Esophagus (tissue), 2 donors: ENCODE data around the gene NGDN. TPM values are rescaled to one million over a fixed set of nuclear protein-coding genes. Genes with fewer than 3 reads are reported as not detected.

ENCODE experiments used
- H3K27ac ChIP-seq, 2 donors: one replicate each; pipeline ENCODE4 v1.5.1; 2013; ENCODE audit warnings: low read depth in 2 of 2, mild to moderate bottlenecking in 2 of 2, inconsistent platforms in 1 of 2, low read length in 1 of 2, moderate library complexity in 1 of 2
- H3K27me3 ChIP-seq, 2 donors: one replicate each; pipeline ENCODE4 v1.6.1; 2013; ENCODE audit warnings: low read length in 2 of 2, control low read depth in 1 of 2, mild to moderate bottlenecking in 1 of 2; ENCODE audit not compliant: insufficient read depth in 2 of 2, control insufficient read depth in 1 of 2
- H3K36me3 ChIP-seq, 2 donors: one replicate each; pipeline ENCODE4 v1.6.1; 2013; ENCODE audit warnings: low read length in 1 of 2; ENCODE audit not compliant: control insufficient read depth in 2 of 2, insufficient read depth in 2 of 2
- H3K4me1 ChIP-seq, 2 donors: one replicate each; pipeline ENCODE4 v1.6.1; 2013; ENCODE audit warnings: low read length in 1 of 2; ENCODE audit not compliant: control insufficient read depth in 2 of 2, insufficient read depth in 2 of 2
- H3K4me3 ChIP-seq, 2 donors: one replicate each; pipeline ENCODE4 v1.5.1; 2013; ENCODE audit warnings: low read length in 2 of 2, mild to moderate bottlenecking in 2 of 2, low read depth in 1 of 2, moderate library complexity in 1 of 2
- H3K9me3 ChIP-seq, 2 donors: one replicate each; pipeline ENCODE4 v1.6.1; 2013; ENCODE audit warnings: mild to moderate bottlenecking in 2 of 2, low read depth in 1 of 2, low read length in 1 of 2, moderate library complexity in 1 of 2; ENCODE audit not compliant: control insufficient read depth in 2 of 2, insufficient read depth in 1 of 2
- WGBS, 2 donors: extraction: QIAGEN DNeasy Blood & Tissue Kit; methylation state at CpG; one replicate each; pipeline ENCODE4 v1.1.7; 2013; 5-methylcytosine and 5-hydroxymethylcytosine counted together
- polyA plus RNA-seq, 2 donors: library from polyadenylated mRNA; stranded (reverse); fragments of 200-250 nt; gene quantifications; one replicate each; pipeline ENCODE4 v1.2.3, GENCODE V29; 2013
- donor health status: healthy with polysubstance abuse.
- donor health status: Bipolar disorder and iron deficiency.

The NGDN gene
- polyA plus RNA-seq, 2 donors: 20.7 to 38.3 TPM

DNA sequence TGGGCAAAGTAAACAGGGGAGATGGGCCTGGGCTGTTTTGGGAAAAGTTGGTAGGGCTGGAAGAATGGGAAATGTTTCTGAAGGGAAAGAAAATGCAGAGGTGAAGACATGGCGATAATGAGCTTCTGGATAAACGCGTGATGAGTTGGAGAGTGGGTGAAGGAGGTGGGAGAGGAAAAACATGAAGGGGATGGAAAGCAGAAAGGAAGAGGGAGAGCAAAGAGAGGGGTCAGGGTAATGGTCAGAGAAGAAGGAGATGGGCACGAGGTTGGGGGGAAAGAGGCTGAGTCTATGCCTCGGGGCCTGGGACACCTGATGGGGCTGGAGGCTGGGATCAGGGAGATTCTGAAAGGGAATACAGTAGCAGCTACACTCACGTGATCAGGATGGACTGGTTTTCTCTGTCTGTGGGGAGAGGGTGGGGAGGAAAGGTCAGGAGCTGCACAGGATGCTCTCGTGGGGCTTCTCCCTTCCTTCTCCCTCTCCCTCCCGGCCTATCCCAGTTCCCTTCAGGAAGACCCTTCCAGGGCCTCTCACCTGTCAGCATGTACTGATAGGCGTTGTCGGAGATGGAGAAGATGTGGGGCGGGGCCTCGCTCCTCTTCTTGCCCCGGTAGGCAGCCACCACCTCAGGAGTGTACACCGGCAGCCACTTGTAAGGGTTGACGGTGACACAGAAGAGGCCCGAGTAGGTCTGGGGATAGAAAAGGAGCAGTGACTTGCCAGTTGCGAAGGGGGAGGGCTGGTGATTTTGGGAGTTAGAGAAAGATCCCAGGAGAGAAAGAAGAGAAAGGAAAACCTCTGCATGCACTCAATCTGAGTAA lies 37.2 kb upstream of the NGDN start:
- no peaks in the 10 kb centered on the region for H3K27me3 ChIP-seq
- no peaks in the 10 kb centered on the region for H3K36me3 ChIP-seq
- no peak overlapping the region for H3K27ac ChIP-seq
- no peak overlapping the region for H3K4me3 ChIP-seq
- WGBS, 2 donors: 82 to 83% methylated on average over 17 of the region's 17 CpGs
- H3K4me1 ChIP-seq: no peaks in the 10 kb centered on the region
- H3K9me3 ChIP-seq: no peaks in the 10 kb centered on the region

- no peaks in the 10 kb centered on the region for H3K27me3 ChIP-seq
- no peak overlapping the region for H3K4me3 ChIP-seq
- no peaks in the 10 kb centered on the region for H3K36me3 ChIP-seq
- no peaks in the 10 kb centered on the region for H3K9me3 ChIP-seq
- no peak overlapping the region for H3K27ac ChIP-seq
- H3K4me1 ChIP-seq: no peaks in the 10 kb centered on the region
- WGBS, 2 donors: 77 to 85% methylated on average over 10 of the region's 10 CpGs
Measured at GRCh38 chr14:23432946-23433345, 36.6 kb upstream of the NGDN start.

DNA sequence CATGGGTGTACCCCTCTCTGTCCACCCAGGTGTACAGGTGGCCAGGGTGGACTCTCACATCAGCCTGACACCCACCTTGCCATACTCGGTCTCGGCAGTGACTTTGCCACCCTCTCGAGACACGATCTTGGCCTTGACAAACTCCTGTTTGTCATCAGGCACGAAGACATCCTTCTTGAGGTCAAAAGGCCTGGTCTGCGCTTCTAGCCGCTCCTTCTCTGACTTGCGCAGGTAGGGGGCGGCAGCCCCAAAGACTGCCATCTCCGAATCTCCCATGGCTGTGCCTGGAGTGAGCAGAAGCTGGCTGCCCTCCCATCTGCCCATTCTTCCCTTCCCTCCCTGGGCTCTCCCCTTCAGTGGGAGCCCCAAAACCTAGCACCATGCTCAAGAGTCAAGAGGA lies 36.0 kb upstream of the NGDN start:
- Histone ChIP-seq H3K36me3 (no peaks in the 10 kb centered on the region), H3K9me3 (no peaks in the 10 kb centered on the region), H3K27me3 (no peaks in the 10 kb centered on the region), H3K27ac (no peak overlapping the region), H3K4me1 (no peaks in the 10 kb centered on the region), H3K4me3 (no peak overlapping the region)
- WGBS, 2 donors: 79 to 81% methylated on average over 10 of the region's 10 CpGs

DNA sequence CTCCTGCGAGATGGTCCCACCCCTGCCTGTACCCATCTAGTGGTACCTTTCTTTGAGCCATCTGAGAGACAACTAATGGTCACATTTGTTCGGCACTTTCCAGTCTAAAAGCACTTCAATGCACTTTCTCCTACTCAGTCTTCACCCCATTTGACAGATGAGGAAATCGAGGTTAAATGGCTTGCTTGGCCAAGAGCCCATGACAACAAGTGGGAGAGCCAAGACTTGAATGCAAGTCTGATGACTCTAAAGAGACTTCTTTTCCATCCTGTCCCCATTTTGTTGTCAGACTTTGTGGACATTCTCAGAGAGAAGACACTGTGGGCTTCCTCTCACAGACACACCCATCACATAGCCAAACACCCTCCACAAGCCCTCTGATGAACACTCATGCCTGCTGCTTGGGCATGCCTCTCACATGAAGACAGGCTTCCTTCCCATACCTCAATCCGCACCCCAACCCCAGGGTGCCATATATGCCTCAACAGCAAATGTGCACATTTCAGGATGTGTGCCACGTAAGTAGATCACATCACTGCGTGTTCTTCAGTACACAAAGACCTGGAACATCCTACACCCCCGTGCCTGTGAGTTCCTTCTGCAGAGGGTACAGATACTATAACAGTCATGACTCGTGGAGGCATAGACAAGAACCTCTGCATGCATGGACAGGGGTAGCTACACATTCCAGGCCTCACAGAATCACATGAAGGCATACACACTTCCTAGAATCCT lies 34.8 kb upstream of the NGDN start:
- Histone ChIP-seq H3K27ac (no peak overlapping the region), H3K4me3 (no peak overlapping the region), H3K36me3 (no peaks in the 10 kb centered on the region), H3K9me3 (no peaks in the 10 kb centered on the region), H3K4me1 (no peaks in the 10 kb centered on the region), H3K27me3 (no peaks in the 10 kb centered on the region)
- 78% methylated on average over 8 of the region's 8 CpGs for WGBS, 2 donors

GRCh38 chr14:23435543-23436326 lies 33.8 kb upstream of the NGDN start, which contains the start of gene MYH7:
Gene MYH7, minus strand, starts transcription at chr14:23435660. Its CDS starts 1,928 bp downstream, at chr14:23433732.
- H3K27me3 ChIP-seq: no peaks in the 10 kb centered on the region
- H3K36me3 ChIP-seq: no peaks in the 10 kb centered on the region
- no peak within 1 kb of the TSS for H3K4me3 ChIP-seq
- no peaks in the 10 kb centered on the region for H3K9me3 ChIP-seq
- 66 to 67% methylated on average over 10 of the region's 10 CpGs for WGBS, 2 donors
- H3K4me1 ChIP-seq: no peaks in the 10 kb centered on the region
- no peak within 1 kb of the TSS for H3K27ac ChIP-seq

DNA sequence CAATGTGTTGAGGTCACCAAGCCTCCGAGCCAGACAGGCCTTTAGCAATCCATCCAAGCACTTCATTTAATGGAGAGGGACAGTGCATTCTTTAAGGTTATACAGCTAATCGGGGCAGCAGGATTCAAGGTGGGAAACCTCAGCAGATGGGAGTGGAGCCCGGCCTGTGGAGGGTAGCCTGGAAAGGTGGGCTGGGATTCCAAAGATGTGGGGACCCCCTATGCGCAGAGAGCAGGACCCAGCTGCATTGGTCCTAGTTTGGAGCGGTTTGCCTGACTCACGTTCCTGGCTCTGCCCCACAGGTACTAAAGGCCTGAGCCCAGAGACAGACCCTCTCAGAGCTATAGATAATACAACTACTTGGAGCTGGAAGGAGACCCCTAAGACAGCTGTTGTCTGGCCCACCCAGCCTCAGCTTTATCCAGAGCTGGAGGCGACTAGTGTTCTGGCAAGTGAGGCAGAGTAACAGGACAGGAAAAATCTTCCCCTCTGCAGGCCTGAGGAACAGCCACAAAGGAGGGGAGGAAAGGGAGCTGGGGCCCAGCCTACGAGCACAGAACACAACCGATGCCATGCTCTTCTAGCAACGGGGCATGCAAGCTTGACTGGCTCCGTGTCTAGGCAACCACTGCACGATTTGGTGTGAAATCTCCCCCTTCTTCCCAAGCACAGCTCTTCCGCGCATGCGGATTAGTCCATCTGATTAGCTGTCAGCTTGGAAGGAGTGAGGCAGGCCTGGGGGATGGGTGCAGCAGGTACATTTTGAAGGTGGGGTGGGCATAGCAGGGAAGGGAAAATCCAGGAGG lies 33.0 kb upstream of the NGDN start:
- Histone ChIP-seq H3K36me3 (no peaks in the 10 kb centered on the region), H3K27ac (no peak overlapping the region), H3K9me3 (no peaks in the 10 kb centered on the region), H3K27me3 (no peaks in the 10 kb centered on the region), H3K4me1 (no peaks in the 10 kb centered on the region), H3K4me3 (no peak overlapping the region)
- 65 to 70% methylated on average over 15 of the region's 15 CpGs for WGBS, 2 donors

- H3K9me3 ChIP-seq: no peaks in the 10 kb centered on the region
- H3K36me3 ChIP-seq: no peaks in the 10 kb centered on the region
- no peaks in the 10 kb centered on the region for H3K27me3 ChIP-seq
- 70 to 78% methylated on average over 8 of the region's 8 CpGs for WGBS, 2 donors
- no peak overlapping the region for H3K4me3 ChIP-seq
- H3K27ac ChIP-seq: no peak overlapping the region
- no peaks in the 10 kb centered on the region for H3K4me1 ChIP-seq
Measured at GRCh38 chr14:23437133-23438100, 32.1 kb upstream of the NGDN start.

- H3K9me3 ChIP-seq: no peaks in the 10 kb centered on the region
- no peaks in the 10 kb centered on the region for H3K4me1 ChIP-seq
- WGBS, 2 donors: 58 to 69% methylated on average over 15 of the region's 15 CpGs
- no peak overlapping the region for H3K27ac ChIP-seq
- H3K27me3 ChIP-seq: no peaks in the 10 kb centered on the region
- H3K4me3 ChIP-seq: no peak overlapping the region
- no peaks in the 10 kb centered on the region for H3K36me3 ChIP-seq
Measured at GRCh38 chr14:23438101-23438971, 31.2 kb upstream of the NGDN start.
